H1 (cell line): ENCODE data around the gene ADARB2. TPM values are rescaled to one million over a fixed set of nuclear protein-coding genes. Genes with fewer than 3 reads are reported as not detected.
A peak's percentile ranks its signal among the peaks of the same experiment; 100 is the strongest.

Experiments
- CTCF ChIA-PET: fragments of 300-600 bp; sonication (Branson Sonifier 250); formaldehyde crosslinking; loops from one replicate; lab custom pipeline; 2021; ENCODE audit not compliant: partially characterized antibody; lab: Charles Lee
- POLR2A ChIA-PET: fragments of 300-600 bp; sonication (Branson Sonifier 250); formaldehyde crosslinking; loops from one replicate; lab custom pipeline; 2021; ENCODE audit warnings: inconsistent platforms; ENCODE audit not compliant: partially characterized antibody; lab: Charles Lee
- DNase-seq, 2 experiments: peaks; one replicate each; pipeline versions ENCODE4 v3.0.0 to v3.0.0-alpha.2; 2010 to 2022; ENCODE audit warnings: low spot score in 2 of 2, low read depth in 1 of 2, mixed read lengths in 1 of 2
- FAIRE-seq: peaks from 2 replicates; lab custom pipeline; 2011; peaks lifted over from hg19 to GRCh38; lab: Jason Lieb, UNC
- H2AFZ ChIP-seq: 2 replicates; pipeline ENCODE4 v1.8.1; 2012; ENCODE audit warnings: low read length, inconsistent platforms
- H2AK5ac ChIP-seq: 2 replicates; pipeline ENCODE4 v1.6.1; 2013; ENCODE audit warnings: low read depth, low read length
- H2BK120ac ChIP-seq: replicated peaks from 2 replicates; pipeline ENCODE3; 2013; ENCODE audit warnings: low read depth, low read length, inconsistent platforms
- H2BK12ac ChIP-seq: 2 replicates; pipeline ENCODE4 v1.6.1; 2013; ENCODE audit warnings: low read depth, low read length
- H2BK15ac ChIP-seq: 2 replicates; pipeline ENCODE4 v1.6.1; 2013; ENCODE audit warnings: low read length
- H2BK20ac ChIP-seq: 2 replicates; pipeline ENCODE4 v1.6.1; 2013; ENCODE audit warnings: low read length
- H2BK5ac ChIP-seq: 2 replicates; pipeline ENCODE4 v1.6.1; 2013; ENCODE audit warnings: low read depth, low read length
- H3K14ac ChIP-seq: 2 replicates; pipeline ENCODE4 v1.6.1; 2013; ENCODE audit warnings: inconsistent platforms; ENCODE audit not compliant: insufficient read length
- H3K18ac ChIP-seq: 2 replicates; pipeline ENCODE4 v1.6.1; 2013; ENCODE audit warnings: low read length; ENCODE audit errors: extremely low read depth
- H3K23ac ChIP-seq: 2 replicates; pipeline ENCODE4 v1.6.1; 2013; ENCODE audit warnings: inconsistent platforms; ENCODE audit not compliant: insufficient read length
- H3K23me2 ChIP-seq: 2 replicates; pipeline ENCODE4 v1.6.1; 2013; ENCODE audit warnings: low read depth, low read length
- H3K27ac ChIP-seq: 2 replicates; pipeline ENCODE4 v1.6.1; 2011; ENCODE audit warnings: low read depth, low read length, inconsistent platforms
- H3K27me3 ChIP-seq, 4 experiments: replicated peaks in 1 of 4; 1 replicate in 1 of 4; 2 replicates in 3 of 4; pipeline versions ENCODE4 v1.6.1 to v1.8.1; 2011 to 2013; ENCODE audit warnings: low read length in 3 of 4, mild to moderate bottlenecking in 3 of 4, inconsistent platforms in 2 of 4, mixed read lengths in 2 of 4, moderate library complexity in 1 of 4; ENCODE audit not compliant: control insufficient read depth in 3 of 4, insufficient read depth in 3 of 4; ENCODE audit errors: extremely low read depth in 1 of 4
- H3K36me3 ChIP-seq, 4 experiments: 2 replicates each; pipeline versions ENCODE4 v1.6.1 to v1.8.1; 2011 to 2013; ENCODE audit warnings: mild to moderate bottlenecking in 4 of 4, low read length in 3 of 4, moderate library complexity in 2 of 4, control low read depth in 1 of 4, inconsistent platforms in 1 of 4; ENCODE audit not compliant: insufficient read depth in 4 of 4, control insufficient read depth in 2 of 4
- H3K4ac ChIP-seq: replicated peaks from 2 replicates; pipeline ENCODE3; 2013; ENCODE audit warnings: low read length, low read depth, mixed read lengths, inconsistent platforms; ENCODE audit not compliant: insufficient read length
- H3K4me1 ChIP-seq, 4 experiments: replicated peaks in 1 of 4; 1 replicate in 1 of 4; 2 replicates in 3 of 4; pipeline versions ENCODE4 v1.6.1 to v1.8.1; 2011 to 2013; ENCODE audit warnings: low read length in 3 of 4, inconsistent platforms in 2 of 4, mixed read lengths in 1 of 4; ENCODE audit not compliant: insufficient read depth in 4 of 4, control insufficient read depth in 3 of 4
- H3K4me2 ChIP-seq, 2 experiments: 2 replicates each; pipeline versions ENCODE4 v1.6.1 to v1.8.1; 2011 to 2013; ENCODE audit warnings: low read depth in 2 of 2, low read length in 2 of 2, control low read depth in 1 of 2, inconsistent platforms in 1 of 2, mild to moderate bottlenecking in 1 of 2; ENCODE audit not compliant: insufficient read depth in 1 of 2
- H3K4me3 ChIP-seq, 4 experiments: fragments of 200-600, 300-600 bp in 1 of 4; sonication (generic), shearing (Covaris generic), sonication (Bioruptor Twin) in 1 of 4; 2 replicates each; pipeline versions ENCODE4 v1.5.1 to v1.8.1; 2011 to 2016; ENCODE audit warnings: low read length in 4 of 4, low read depth in 3 of 4, control low read depth in 2 of 4, inconsistent platforms in 2 of 4, mild to moderate bottlenecking in 2 of 4, mixed read lengths in 1 of 4, moderate library complexity in 1 of 4; ENCODE audit not compliant: insufficient read depth in 2 of 4; ENCODE audit errors: extremely low read depth in 1 of 4
- H3K56ac ChIP-seq: replicated peaks from 2 replicates; pipeline ENCODE3; 2013; ENCODE audit warnings: low read depth, mild to moderate bottlenecking, mixed read lengths, low read length, inconsistent platforms; ENCODE audit not compliant: insufficient read length
- H3K79me1 ChIP-seq: 2 replicates; pipeline ENCODE4 v1.6.1; 2013; ENCODE audit warnings: low read depth, low read length, control low read depth
- H3K79me2 ChIP-seq, 2 experiments: 2 replicates each; pipeline versions ENCODE4 v1.6.1 to v1.8.1; 2012 to 2013; ENCODE audit warnings: low read length in 2 of 2, mild to moderate bottlenecking in 2 of 2, inconsistent platforms in 1 of 2; ENCODE audit not compliant: insufficient read depth in 2 of 2, control insufficient read depth in 1 of 2
- H3K9ac ChIP-seq, 4 experiments: replicated peaks in 1 of 4; 1 replicate in 1 of 4; 2 replicates in 3 of 4; pipeline versions ENCODE4 v1.6.1 to v1.8.1; 2011 to 2013; ENCODE audit warnings: low read depth in 3 of 4, low read length in 3 of 4, control low read depth in 2 of 4, mild to moderate bottlenecking in 2 of 4, moderate library complexity in 2 of 4, inconsistent platforms in 1 of 4; ENCODE audit errors: extremely low read depth in 1 of 4
- H3K9me3 ChIP-seq, 2 experiments: 2 replicates each; pipeline versions ENCODE4 v1.6.1 to v1.8.1; 2012 to 2013; ENCODE audit warnings: mild to moderate bottlenecking in 2 of 2, moderate library complexity in 2 of 2, control low read depth in 1 of 2, inconsistent platforms in 1 of 2, low read depth in 1 of 2, low read length in 1 of 2, mixed read lengths in 1 of 2; ENCODE audit not compliant: insufficient read depth in 2 of 2
- H4K20me1 ChIP-seq, 2 experiments: replicated peaks in 1 of 2; 2 replicates each; pipeline versions ENCODE3 to v1.8.1; 2011 to 2013; ENCODE audit warnings: inconsistent platforms in 2 of 2, low read length in 2 of 2, mild to moderate bottlenecking in 1 of 2; ENCODE audit not compliant: insufficient read depth in 2 of 2, control insufficient read depth in 1 of 2
- H4K5ac ChIP-seq: 2 replicates; pipeline ENCODE4 v1.6.1; 2013; ENCODE audit warnings: low read length, low read depth, mixed read lengths, inconsistent platforms; ENCODE audit not compliant: insufficient read length
- H4K8ac ChIP-seq: 2 replicates; pipeline ENCODE4 v1.8.0; 2013; ENCODE audit warnings: mild to moderate bottlenecking, moderate library complexity, low read length, inconsistent platforms; ENCODE audit not compliant: insufficient read depth; ENCODE audit errors: extremely low read depth
- H4K91ac ChIP-seq: replicated peaks from 2 replicates; pipeline ENCODE3; 2013; ENCODE audit warnings: low read length, mixed read lengths, inconsistent platforms; ENCODE audit not compliant: insufficient read length
- BCL11A ChIP-seq, 2 experiments: IDR thresholded peaks; one replicate each; pipeline ENCODE4 v1.6.1; 2011; ENCODE audit warnings: low read depth in 2 of 2, low read length in 2 of 2, mild to moderate bottlenecking in 2 of 2
- HDAC2 ChIP-seq, 2 experiments: fragments of 300-600 bp in 1 of 2; sonication (generic) in 1 of 2; IDR thresholded peaks; 2 replicates each; pipeline ENCODE4 v1.6.1; 2011 to 2012; ENCODE audit warnings: low read depth in 2 of 2, low read length in 2 of 2, mild to moderate bottlenecking in 2 of 2, moderate library complexity in 2 of 2, borderline replicate concordance in 1 of 2, inconsistent platforms in 1 of 2
- HDAC6 ChIP-seq: IDR thresholded peaks from one replicate; pipeline ENCODE4 v1.7.1; 2012; ENCODE audit warnings: low read depth, mild to moderate bottlenecking, inconsistent platforms, low read length, moderate library complexity
- KDM4A ChIP-seq: IDR thresholded peaks from one replicate; pipeline ENCODE4 v1.7.1; 2012; ENCODE audit warnings: low read depth, mild to moderate bottlenecking, moderate library complexity, low read length, inconsistent platforms; ENCODE audit not compliant: severe bottlenecking
- NANOG ChIP-seq: IDR thresholded peaks from 2 replicates; pipeline ENCODE4 v1.6.1; 2011; ENCODE audit warnings: low read length, low read depth, mild to moderate bottlenecking, inconsistent platforms; ENCODE audit not compliant: insufficient read depth, poor library complexity, severe bottlenecking
- PHF8 ChIP-seq: fragments of 200-600 bp; sonication (generic); conservative IDR thresholded peaks from 2 replicates; pipeline ENCODE4 v1.7.1; 2012; ENCODE audit warnings: low read depth, mild to moderate bottlenecking, inconsistent platforms, low read length, moderate library complexity
- POLR2A ChIP-seq, 2 experiments: IDR thresholded peaks; 1 replicate in 1 of 2; 2 replicates in 1 of 2; pipeline ENCODE4 v1.6.1; 2011; ENCODE audit warnings: low read depth in 2 of 2, low read length in 2 of 2, mild to moderate bottlenecking in 2 of 2; ENCODE audit errors: control extremely low read depth in 1 of 2
- POLR2AphosphoS5 ChIP-seq: IDR thresholded peaks from 2 replicates; pipeline ENCODE4 v1.6.1; 2011; ENCODE audit warnings: low read depth, low read length
- RFX5 ChIP-seq: IDR thresholded peaks from 2 replicates; pipeline ENCODE4 v1.6.1; 2011; ENCODE audit warnings: low read depth, low read length, improper control_type of control experiment, borderline replicate concordance
- SRF ChIP-seq: IDR thresholded peaks from 2 replicates; pipeline ENCODE4 v1.6.1; 2011; ENCODE audit warnings: mild to moderate bottlenecking, low read depth, low read length, moderate library complexity
- TBP ChIP-seq: IDR thresholded peaks from 2 replicates; pipeline ENCODE4 v1.6.1; 2011; ENCODE audit warnings: low read depth, low read length, improper control_type of control experiment
- USF2 ChIP-seq: IDR thresholded peaks from 2 replicates; pipeline ENCODE4 v1.6.1; 2011; ENCODE audit warnings: low read length, improper control_type of control experiment
- WGBS, 2 experiments: shearing (Covaris generic) in 1 of 2; methylation state at CpG; one replicate each; pipeline versions ENCODE4 v1.1.6 to v1.1.7; 2013 to 2015; ENCODE audit warnings: low lambda C conversion rate in 2 of 2, mixed read lengths in 2 of 2, inconsistent platforms in 1 of 2, low coverage in 1 of 2, missing lambda C conversion rate in 1 of 2; ENCODE audit not compliant: insufficient replicate concordance in 2 of 2, insufficient coverage in 1 of 2, insufficient read length in 1 of 2; ENCODE audit errors: extremely low coverage in 1 of 2, missing lambda C conversion rate in 1 of 2; 5-methylcytosine and 5-hydroxymethylcytosine counted together
- polyA plus RNA-seq, 7 experiments: library from polyadenylated mRNA; depleted of rRNA in 3 of 7; stranded (reverse) in 5 of 7; unstranded in 2 of 7; fragments of >200 nt in 5 of 7; fragments of 200-250 nt in 2 of 7; gene quantifications; 1 replicate in 5 of 7; 2 replicates in 1 of 7; 4 replicates in 1 of 7; pipeline versions ENCODE4 v1.2.1 to v1.2.3, GENCODE V29; 2011 to 2013; ENCODE audit warnings: missing spikeins in 2 of 7, mixed read lengths in 2 of 7
- total RNA-seq: library from RNA; stranded (reverse); fragmentation: NEBNext Ultra II Directional; extraction: Animal tissue kit (Norgen Biotek cat#: 25700); gene quantifications from 2 replicates; pipeline ENCODE4 v1.2.1, GENCODE V29; 2021

Gene ADARB2
- total and polyA plus RNA-seq, 2 of the 8 experiments (the other 6 are each of a cell fraction or from before 2014, with no cell fraction given), result 2.2 to 2.8 TPM

GRCh38 chr10:1324903-1325302 lies 412.4 kb downstream of the ADARB2 start:
- Histone ChIP-seq H3K18ac (no peak overlapping the region), H2BK12ac (peak overlapping the region; percentile 80; the same call in 1 of the 2 replicates), H3K79me1 (no peaks in the 10 kb centered on the region), H3K9ac (no peak overlapping the region), H3K27me3 (no peaks in the 10 kb centered on the region), H2BK20ac (peak overlapping the region; percentile 36; the same call in 1 of the 2 replicates), H3K56ac (no peak overlapping the region), H3K4me1 (peaks cover 0 to 2% (median 0%) of the 10 kb centered on the region in 4 experiments; a peak in 1 of 7 replicates), H2BK15ac (peak overlapping the region; percentile 76; the same call in 1 of the 2 replicates), H3K14ac (no peak overlapping the region), H3K23me2 (no peaks in the 10 kb centered on the region), H2AK5ac (no peak overlapping the region), H4K91ac (no peak overlapping the region), H3K27ac (no peak overlapping the region), H4K8ac (no peak overlapping the region), H3K36me3 (no peaks in the 10 kb centered on the region), H3K79me2 (no peaks in the 10 kb centered on the region), H4K5ac (no peak overlapping the region), H2AFZ (0 out of 2 replicates have a peak overlapping the region, but pooled peaks have one; percentile 10), H3K4ac (peak overlapping the region; percentile 3), H2BK5ac (peak overlapping the region; percentile 57; the same call in 1 of the 2 replicates), H2BK120ac (no peak overlapping the region), H3K23ac (no peak overlapping the region), H4K20me1 (no peaks in the 10 kb centered on the region), H3K4me3 (no peak overlapping the region), H3K9me3 (peaks cover 5 to 12% of the 10 kb centered on the region in 2 experiments; a peak in 2 of 4 replicates), H3K4me2 (no peak overlapping the region)
- ChIA-PET POLR2A (interaction anchor here (0.8 to 2.4 kb wide), 2 partner anchors 14 to 20 kb away, joined by 3 to 11 read pairs; no protein-coding TSS in a partner anchor), CTCF (interaction anchor here (0.6 to 1.8 kb wide), 9 partner anchors 10 to 371 kb away, joined by 3 to 5 read pairs (median 3); no protein-coding TSS in a partner anchor)
- FAIRE-seq (no peak), DNase-seq (no peak)
- whole genome bisulfite sequencing, 2 experiments, result 85% methylated on average over 10 of the region's 10 CpGs; no CpG with 5 or more reads in 1 of the 2 experiments
- TF ChIP-seq PHF8 (no peak), POLR2A (IDR thresholded peaks at IDR 0.05; ENCODE audit: control extremely low read depth in 1 of 2, low read depth in 2 of 2, low read length in 2 of 2) (no peak), NANOG (no peak), KDM4A (no peak), RFX5 (no peak), USF2 (no peak), POLR2AphosphoS5 (no peak), SRF (no peak), BCL11A (IDR thresholded peaks at IDR 0.05; ENCODE audit: low read depth in 2 of 2, low read length in 2 of 2) (no peak), HDAC6 (no peak), HDAC2 (IDR thresholded peaks at IDR 0.05; ENCODE audit: borderline replicate concordance in 1 of 2, low read depth in 2 of 2, low read length in 2 of 2) (no peak), TBP (no peak)
